ENCODE results near the gene TBPL1. TPM values are rescaled to one million over a fixed set of nuclear protein-coding genes. Genes with fewer than 3 reads are reported as not detected.
"Not testable (repeated sequence)": the region's sequence is repeated elsewhere in the genome, so short reads cannot be mapped to it uniquely, and the experiment has no call there.

The TBPL1 gene
- total RNA-seq, result 14.5 TPM
- long read RNA-seq, full-length matches to known transcripts, result 5 of 7 reads
- long read RNA-seq, partial matches to known transcripts, result 1 of 7 reads
- long read RNA-seq, other reads (novel, unspliced or antisense), result 1 of 7 reads

- intact Hi-C loops (cut with DNase I), result loop anchor here (2.0 to 5.0 kb wide), 3 partner anchors 20 to 1141 kb away; partner anchors contain the start of gene RPS12
- DNase-seq (ENCODE audit: missing footprints) (peak; percentile 96), ATAC-seq (peak; percentile 98)
These were observed at the start of gene TBPL1 for GRCh38 chr6:133952815-133953633. TBPL1 (plus strand) TSS chr6:133953224; CDS start chr6:133980126, 26,902 bp downstream.

GRCh38 chr6:133903855-133904254, 49.2 kb upstream of the TBPL1 start:
- intact Hi-C loops (cut with DNase I), result no loop called here
- DNase-seq (ENCODE audit: missing footprints) (no peak), ATAC-seq (no peak)

- intact Hi-C loops (cut with DNase I), result no loop called here
- DNase-seq (ENCODE audit: missing footprints) (no peak), ATAC-seq (no peak)
These were observed 47.0 kb upstream of the TBPL1 start for GRCh38 chr6:133906050-133906449.

GRCh38 chr6:133916650-133917151, 36.3 kb upstream of the TBPL1 start:
- intact Hi-C loops (cut with DNase I), result loop anchor here (1.0 to 2.0 kb wide), 2 partner anchors 79 to 348 kb away; no protein-coding TSS in a partner anchor
- DNase-seq (ENCODE audit: missing footprints) (peak; percentile 92), ATAC-seq (peak; percentile 90)

GRCh38 chr6:133917781-133918180, 35.2 kb upstream of the TBPL1 start:
- intact Hi-C loops (cut with DNase I), result loop anchor here (2.0 kb wide), 1 partner anchor 349 kb away; no protein-coding TSS in a partner anchor
- no peak for DNase-seq (ENCODE audit: missing footprints)
- ATAC-seq, result no peak

- intact Hi-C loops (cut with DNase I), result no loop called here
These were observed 34.7 kb upstream of the TBPL1 start for GRCh38 chr6:133918208-133918930.

GRCh38 chr6:133919362-133919761, 33.7 kb upstream of the TBPL1 start:
- ATAC-seq, result no peak
- DNase-seq (ENCODE audit: missing footprints), result no peak
- intact Hi-C loops (cut with DNase I), result no loop called here

More at GRCh38 chr6:133918208-133918930, 34.7 kb upstream of the TBPL1 start:
- ATAC-seq (no peak), DNase-seq (ENCODE audit: missing footprints) (no peak)

GRCh38 chr6:133921249-133921859, 31.7 kb upstream of the TBPL1 start:
- DNase-seq (ENCODE audit: missing footprints) (peak; percentile 79), ATAC-seq (peak; percentile 69)
- intact Hi-C loops (cut with DNase I), result no loop called here

- peak; percentile 93 for ATAC-seq
- DNase-seq (ENCODE audit: missing footprints), result no peak
- intact Hi-C loops (cut with DNase I), result loop anchor here (1.0 kb wide), 2 partner anchors 139 to 173 kb away; no protein-coding TSS in a partner anchor
These were observed 29.0 kb upstream of the TBPL1 start for GRCh38 chr6:133923938-133924593.

- intact Hi-C loops (cut with DNase I); DNase-seq (ENCODE audit: missing footprints): not testable (repeated sequence)
These were observed 21.8 kb upstream of the TBPL1 start for GRCh38 chr6:133931221-133931620.

GRCh38 chr6:133936352-133936751, 16.7 kb upstream of the TBPL1 start:
- DNase-seq (ENCODE audit: missing footprints); ATAC-seq; intact Hi-C loops (cut with DNase I): not testable (repeated sequence)

More at GRCh38 chr6:133931221-133931620, 21.8 kb upstream of the TBPL1 start:
- ATAC-seq, result not testable (repeated sequence)

- intact Hi-C loops (cut with DNase I), result no loop called here
- no peak for ATAC-seq
- no peak for DNase-seq (ENCODE audit: missing footprints)
These were observed 15.1 kb upstream of the TBPL1 start for GRCh38 chr6:133937909-133938308.

GRCh38 chr6:133938533-133938932, 14.5 kb upstream of the TBPL1 start:
- DNase-seq (ENCODE audit: missing footprints) (no peak), ATAC-seq (no peak)
- intact Hi-C loops (cut with DNase I), result no loop called here

- intact Hi-C loops (cut with DNase I), result no loop called here
- no peak for ATAC-seq
These were observed 13.0 kb upstream of the TBPL1 start for GRCh38 chr6:133939778-133940667.

GRCh38 chr6:133945158-133945557, 7.9 kb upstream of the TBPL1 start:
- peak; percentile 13 for DNase-seq (ENCODE audit: missing footprints)
- ATAC-seq, result no peak
- intact Hi-C loops (cut with DNase I), result no loop called here

More at GRCh38 chr6:133939778-133940667, 13.0 kb upstream of the TBPL1 start:
- no peak for DNase-seq (ENCODE audit: missing footprints)

GRCh38 chr6:133947302-133947900, 5.6 kb upstream of the TBPL1 start:
- ATAC-seq (no peak), DNase-seq (ENCODE audit: missing footprints) (no peak)
- intact Hi-C loops (cut with DNase I), result no loop called here

- intact Hi-C loops (cut with DNase I), result no loop called here
- DNase-seq (ENCODE audit: missing footprints), result no peak
- ATAC-seq, result no peak
These were observed 4.6 kb upstream of the TBPL1 start for GRCh38 chr6:133948472-133948871.

All from Right ventricle myocardium inferior (tissue), 1 donor.